ENCODE measurements around the gene FRRS1. TPM values are rescaled to one million over a fixed set of nuclear protein-coding genes. Genes with fewer than 3 reads are reported as not detected.

FRRS1 gene
- polyA plus RNA-seq, 1 donor (not counting 4 experiments of a cell fraction or from before 2014, with no cell fraction given) = 11.2 TPM

- peaks cover 15% of the 10 kb centered on the region for H3K4me1 ChIP-seq (ENCODE audit: control insufficient read depth, extremely low read depth, insufficient read depth, low read length)
- H3K4me3 ChIP-seq (ENCODE audit: control insufficient read depth in 2 of 3, extremely low read depth in 1 of 3, insufficient read depth in 2 of 3, low read depth in 1 of 3, low read length in 3 of 3) = no peak overlapping the region
- no peaks in the 10 kb centered on the region for H3K79me2 ChIP-seq (ENCODE audit: control insufficient read depth, insufficient read depth, low read length)
- no peaks in the 10 kb centered on the region for H3K27me3 ChIP-seq (ENCODE audit: control insufficient read depth, extremely low read depth, insufficient read depth, low read length)
- no peak for FAIRE-seq
- no peaks in the 10 kb centered on the region for H3K9me3 ChIP-seq (ENCODE audit: control insufficient read depth, low read depth, low read length)
- no peak overlapping the region for H2AFZ ChIP-seq (ENCODE audit: control insufficient read depth, low read length)
- H3K4me2 ChIP-seq (ENCODE audit: control insufficient read depth, extremely low read depth, insufficient read depth, low read depth, low read length) = no peak overlapping the region
- TF ChIP-seq EZH2 (IDR thresholded peaks at IDR 0.05; ENCODE audit: low read length) (no peak), CTCF (optimal IDR thresholded peaks at IDR 0.05 in 1 of 3, IDR thresholded peaks at IDR 0.05 in 1 of 3, conservative IDR thresholded peaks at IDR 0.05 in 1 of 3; ENCODE audit: extremely low read depth in 1 of 3, insufficient read depth in 2 of 3, low read length in 3 of 3) (no peak)
- no peak overlapping the region for H3K9ac ChIP-seq (ENCODE audit: control insufficient read depth, extremely low read depth, insufficient read depth, low read length)
- H3K36me3 ChIP-seq (ENCODE audit: control insufficient read depth in 2 of 2, extremely low read depth in 1 of 2, insufficient read depth in 2 of 2, low read length in 2 of 2) = no peaks in the 10 kb centered on the region
- DNase-seq (ENCODE audit: low read depth, low spot score) = no peak
- no peaks in the 10 kb centered on the region for H3K9me1 ChIP-seq (ENCODE audit: control insufficient read depth, extremely low read depth, insufficient read depth, low read length)
- no peaks in the 10 kb centered on the region for H4K20me1 ChIP-seq (ENCODE audit: control insufficient read depth, extremely low read depth, insufficient read depth, low read length)
- dilution Hi-C loops (cut with MboI; ENCODE audit: extremely low pct_ligation_motif_present, low sequenced_read_pairs) = no loop called here
- H3K27ac ChIP-seq (ENCODE audit: control insufficient read depth, insufficient read depth, low read length) = no peak overlapping the region
Observed at GRCh38 chr1:99768524-99769245, 2.2 kb upstream of the FRRS1 start.

- no peak overlapping the region for H3K27ac ChIP-seq (ENCODE audit: control insufficient read depth, insufficient read depth, low read length)
- dilution Hi-C loops (cut with MboI; ENCODE audit: extremely low pct_ligation_motif_present, low sequenced_read_pairs) = no loop called here
- peaks cover 2% of the 10 kb centered on the region for H3K79me2 ChIP-seq (ENCODE audit: control insufficient read depth, insufficient read depth, low read length)
- DNase-seq (ENCODE audit: low read depth, low spot score) = no peak
- no peak overlapping the region for H3K4me3 ChIP-seq (ENCODE audit: control insufficient read depth in 2 of 3, extremely low read depth in 1 of 3, insufficient read depth in 2 of 3, low read depth in 1 of 3, low read length in 3 of 3)
- H3K9me3 ChIP-seq (ENCODE audit: control insufficient read depth, low read depth, low read length) = no peaks in the 10 kb centered on the region
- H3K4me1 ChIP-seq (ENCODE audit: control insufficient read depth, extremely low read depth, insufficient read depth, low read length) = peaks cover 16% of the 10 kb centered on the region
- TF ChIP-seq CTCF (optimal IDR thresholded peaks at IDR 0.05 in 1 of 3, IDR thresholded peaks at IDR 0.05 in 1 of 3, conservative IDR thresholded peaks at IDR 0.05 in 1 of 3; ENCODE audit: extremely low read depth in 1 of 3, insufficient read depth in 2 of 3, low read length in 3 of 3) (no peak), EZH2 (IDR thresholded peaks at IDR 0.05; ENCODE audit: low read length) (no peak)
- no peaks in the 10 kb centered on the region for H4K20me1 ChIP-seq (ENCODE audit: control insufficient read depth, extremely low read depth, insufficient read depth, low read length)
- no peaks in the 10 kb centered on the region for H3K36me3 ChIP-seq (ENCODE audit: control insufficient read depth in 2 of 2, extremely low read depth in 1 of 2, insufficient read depth in 2 of 2, low read length in 2 of 2)
- H3K9ac ChIP-seq (ENCODE audit: control insufficient read depth, extremely low read depth, insufficient read depth, low read length) = no peak overlapping the region
- no peaks in the 10 kb centered on the region for H3K27me3 ChIP-seq (ENCODE audit: control insufficient read depth, extremely low read depth, insufficient read depth, low read length)
- no peaks in the 10 kb centered on the region for H3K9me1 ChIP-seq (ENCODE audit: control insufficient read depth, extremely low read depth, insufficient read depth, low read length)
- no peak overlapping the region for H2AFZ ChIP-seq (ENCODE audit: control insufficient read depth, low read length)
- H3K4me2 ChIP-seq (ENCODE audit: control insufficient read depth, extremely low read depth, insufficient read depth, low read depth, low read length) = no peak overlapping the region
- no peak for FAIRE-seq
Observed at GRCh38 chr1:99768104-99768503, 1.7 kb upstream of the FRRS1 start.
